ENCODE data around the gene NLRP4. TPM values are rescaled to one million over a fixed set of nuclear protein-coding genes. Genes with fewer than 3 reads are reported as not detected.
"Not testable (repeated sequence)": the region's sequence is repeated elsewhere in the genome, so short reads cannot be mapped to it uniquely, and the experiment has no call there.

The NLRP4 gene
- polyA plus RNA-seq, 4 donors, result not detected

GRCh38 chr19:55870736-55871135, 34.4 kb downstream of the NLRP4 start:
- DNase-seq (ENCODE audit: low read depth in 4 of 4, low spot score in 3 of 4), result no peak

DNA sequence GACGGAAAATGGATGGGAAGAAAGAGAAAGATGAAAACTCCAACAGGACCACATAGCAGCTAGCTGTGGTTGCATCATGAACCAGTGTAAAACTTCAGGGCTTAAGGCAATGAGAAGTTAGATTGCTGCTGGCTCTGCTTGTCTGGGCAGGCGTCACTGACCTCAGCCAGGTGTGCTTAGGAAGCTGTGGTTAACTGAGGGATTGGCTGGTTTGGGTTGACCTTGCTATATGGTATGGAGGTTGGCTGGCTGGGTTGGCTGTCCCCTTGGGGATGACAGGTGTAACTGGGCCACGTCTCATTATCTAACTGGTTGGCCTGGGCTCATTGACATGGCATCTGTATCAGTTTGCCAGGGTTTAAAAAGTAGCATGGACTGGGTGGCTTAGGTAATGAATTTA, 40.9 kb downstream of the NLRP4 start:
- no peak for DNase-seq (ENCODE audit: low read depth in 4 of 4, low spot score in 3 of 4)

DNA sequence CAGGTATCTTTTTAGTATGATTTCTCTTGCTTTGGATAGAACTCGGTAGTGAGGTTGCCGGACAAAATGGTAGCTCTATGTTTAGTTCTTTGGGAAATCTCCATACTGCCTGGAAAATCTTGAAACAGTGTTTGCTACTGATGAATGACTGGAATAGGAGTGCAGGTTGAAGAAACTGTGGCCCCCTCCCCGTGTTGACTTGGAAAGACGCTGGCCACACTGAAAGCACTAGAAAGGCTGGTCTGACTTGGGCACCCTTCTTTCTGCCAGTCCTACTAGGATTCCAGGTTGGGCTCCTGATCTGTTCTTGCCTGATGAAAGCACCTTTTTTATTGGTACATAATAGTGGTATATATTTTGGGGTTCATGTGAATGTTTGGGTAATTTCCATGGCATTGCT, 46.3 kb downstream of the NLRP4 start:
- no peak for DNase-seq (ENCODE audit: low read depth in 4 of 4, low spot score in 3 of 4)

DNA sequence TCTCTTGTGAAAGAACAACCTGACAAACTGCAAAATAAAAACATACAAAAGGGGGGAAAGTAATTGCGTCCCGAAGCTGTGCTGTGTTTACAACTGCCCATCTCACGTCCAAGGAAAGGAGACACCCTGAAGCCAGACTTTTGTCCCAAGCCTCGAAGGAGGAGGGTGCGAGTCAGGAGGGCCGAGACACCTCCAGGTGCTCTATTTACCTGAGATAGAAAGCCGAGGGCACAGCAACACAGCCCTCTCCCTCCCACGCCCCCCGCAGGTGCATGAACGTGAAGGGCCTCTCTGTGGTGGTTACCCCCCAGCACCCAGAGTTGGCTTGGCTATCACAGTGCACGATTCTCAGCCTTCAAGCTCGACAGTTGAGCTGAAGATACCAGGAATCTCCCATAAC, 62.6 kb downstream of the NLRP4 start:
- no peak for DNase-seq (ENCODE audit: low read depth in 4 of 4, low spot score in 3 of 4)

DNA sequence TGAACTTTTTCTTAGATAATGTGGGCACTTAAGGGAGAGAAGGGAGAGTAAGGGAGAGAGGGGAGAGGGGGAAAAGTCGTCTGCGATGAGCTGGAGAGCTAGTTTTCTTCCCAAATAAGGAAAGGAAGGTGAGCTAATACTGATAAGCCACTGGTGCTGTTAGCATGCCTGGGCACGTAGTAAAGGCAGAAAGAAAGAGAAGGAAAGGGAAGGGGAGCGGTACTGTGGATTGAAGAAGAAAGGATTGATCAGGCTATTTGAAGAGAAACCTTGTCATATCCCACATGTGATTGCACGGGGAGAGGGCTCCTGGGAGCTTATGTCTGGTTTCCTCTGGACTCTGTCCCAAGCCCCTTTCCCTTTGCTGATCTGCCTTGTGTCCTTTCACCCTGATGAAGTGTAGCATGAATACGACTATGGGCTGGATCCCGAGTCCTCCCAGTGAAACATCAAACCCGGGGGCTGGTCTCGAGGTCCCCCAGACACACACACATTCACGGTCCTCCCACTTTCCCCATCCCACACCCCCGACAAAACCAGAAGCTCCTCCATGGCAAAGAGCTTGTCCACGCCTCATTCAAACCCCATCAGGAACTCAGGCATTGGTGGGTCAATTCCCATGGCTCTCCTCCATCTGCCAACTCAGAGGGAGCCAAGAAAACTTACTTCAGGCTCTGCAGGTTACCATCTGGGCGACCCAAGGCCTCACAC, 65.2 kb downstream of the NLRP4 start:
- no peak for DNase-seq (ENCODE audit: low read depth in 4 of 4, low spot score in 3 of 4)

DNA sequence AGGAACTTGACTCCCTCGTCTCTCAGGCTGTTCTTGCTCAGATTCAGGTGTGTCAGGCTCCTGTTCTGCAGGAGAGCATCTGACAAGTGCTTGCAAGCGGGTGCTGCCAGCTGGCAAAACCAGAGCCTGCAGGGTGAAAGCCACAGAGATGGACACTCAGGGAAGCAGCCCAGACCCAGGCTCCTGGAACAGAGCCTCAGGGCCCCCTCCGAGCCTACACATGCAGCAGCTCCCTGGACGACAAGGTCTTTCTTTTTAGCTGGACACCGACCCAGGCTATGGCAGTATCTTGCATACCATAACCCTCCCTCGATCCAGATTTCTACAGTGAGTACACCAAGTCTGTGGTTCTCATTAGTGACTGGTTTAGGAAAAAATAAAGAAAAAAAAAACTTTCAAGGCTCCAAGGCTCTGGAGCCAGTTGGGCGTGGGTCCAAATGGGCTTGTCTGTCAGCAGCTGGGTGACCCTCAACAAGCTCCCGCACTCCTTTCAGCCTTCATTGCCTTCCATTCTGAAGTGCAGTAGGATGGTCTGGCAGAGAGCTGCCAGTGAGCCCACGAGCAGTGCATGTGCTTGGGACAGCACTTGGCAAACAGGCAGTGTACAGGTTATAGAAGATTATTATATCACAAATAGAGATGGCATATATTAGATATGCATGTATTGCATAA, 65.9 kb downstream of the NLRP4 start:
- DNase-seq (ENCODE audit: low read depth in 4 of 4, low spot score in 3 of 4), result no peak

GRCh38 chr19:55907286-55907685, 70.9 kb downstream of the NLRP4 start:
- DNase-seq (ENCODE audit: low read depth in 4 of 4, low spot score in 3 of 4), result no peak

- DNase-seq (ENCODE audit: low read depth in 4 of 4, low spot score in 3 of 4), result no peak
Measured at GRCh38 chr19:55907746-55908145, 71.4 kb downstream of the NLRP4 start.

GRCh38 chr19:55909801-55910200, 73.5 kb downstream of the NLRP4 start:
- no peak for DNase-seq (ENCODE audit: low read depth in 4 of 4, low spot score in 3 of 4)

- no peak for DNase-seq (ENCODE audit: low read depth in 4 of 4, low spot score in 3 of 4)
Measured at GRCh38 chr19:55912916-55913315, 76.6 kb downstream of the NLRP4 start.

- DNase-seq (ENCODE audit: low read depth in 4 of 4, low spot score in 3 of 4), result no peak
Measured at GRCh38 chr19:55913643-55914268, 77.4 kb downstream of the NLRP4 start.

DNA sequence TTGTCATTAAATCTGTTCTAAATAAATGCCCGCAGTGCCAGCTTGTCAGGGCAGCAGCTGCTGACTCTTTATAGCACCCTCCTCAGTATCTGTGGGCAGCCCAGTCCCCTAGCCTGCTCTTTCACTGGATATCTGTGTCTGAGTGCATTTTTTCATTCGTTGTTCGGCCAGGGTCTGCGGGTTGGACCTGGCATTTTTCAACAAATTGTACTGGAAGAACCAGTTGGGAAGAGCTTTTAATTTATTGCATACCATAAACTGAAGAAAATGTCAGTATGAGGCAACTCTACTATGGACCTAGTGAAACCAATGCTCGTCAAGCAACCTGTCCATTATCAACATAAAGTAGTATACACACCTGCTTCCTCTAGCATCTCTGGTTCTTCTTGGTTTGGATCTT, 87.2 kb downstream of the NLRP4 start:
- no peak for DNase-seq (ENCODE audit: low read depth in 4 of 4, low spot score in 3 of 4)

DNA sequence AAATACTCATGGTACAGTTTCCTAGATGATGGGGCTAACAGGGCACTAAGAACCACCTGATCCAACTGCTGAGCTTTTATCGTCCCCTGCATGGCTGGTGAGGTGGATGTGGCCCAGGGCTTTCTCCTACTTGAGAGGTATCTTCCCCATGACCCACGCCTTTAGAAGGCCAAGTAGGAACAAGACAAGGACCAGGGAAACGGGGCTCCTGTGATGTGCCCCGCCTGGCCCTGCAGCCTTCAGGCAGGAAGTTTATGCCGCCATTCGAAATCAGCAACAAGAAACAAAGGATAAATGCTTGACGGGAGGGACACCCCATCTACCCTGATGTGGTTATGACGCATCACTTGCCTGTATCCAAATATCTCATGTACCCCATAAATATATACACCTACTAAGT, 91.7 kb downstream of the NLRP4 start:
- no peak for DNase-seq (ENCODE audit: low read depth in 4 of 4, low spot score in 3 of 4)

DNA sequence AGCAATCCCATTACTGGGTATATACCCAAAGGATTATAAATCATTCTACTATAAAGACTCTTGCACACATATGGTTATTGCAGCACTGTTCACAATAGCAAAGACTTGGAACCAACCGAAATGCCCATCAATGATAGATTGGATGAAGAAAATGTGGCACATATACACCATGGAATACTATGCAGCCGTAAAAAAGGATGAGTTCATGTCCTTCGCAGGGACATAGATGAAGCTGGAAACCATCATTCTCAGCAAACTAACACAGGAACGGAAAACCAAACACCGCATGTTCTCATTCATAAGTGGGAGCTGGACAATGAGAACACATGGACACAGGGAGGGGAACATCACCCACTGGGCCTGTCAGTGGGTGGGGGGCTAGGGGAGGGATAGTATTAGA, 92.9 kb downstream of the NLRP4 start:
- not testable (repeated sequence) for DNase-seq (ENCODE audit: low read depth in 4 of 4, low spot score in 3 of 4)

- DNase-seq (ENCODE audit: low read depth in 4 of 4, low spot score in 3 of 4), result no peak
Measured at GRCh38 chr19:55930996-55931515, 94.7 kb downstream of the NLRP4 start.

Other genes starting within 250 kb of the NLRP4 start
- 10 to 100 TPM; 19.6 to 23.0 (median 20.3) TPM for gene FIZ1, start 237.0 kb upstream of the NLRP4 start, polyA plus RNA-seq (ENCODE audit: insufficient read length in 4 of 4)
- 10 to 100 TPM in 1 of 4 donors, 1 to 10 TPM in 3; 7.7 to 12.0 (median 8.8) TPM for gene ZNF524, start 236.3 kb upstream of the NLRP4 start, polyA plus RNA-seq (ENCODE audit: insufficient read length in 4 of 4)
- 10 to 100 TPM in 1 of 4 donors, 1 to 10 TPM in 3; 7.3 to 12.7 (median 7.8) TPM for gene ZNF865, start 230.9 kb upstream of the NLRP4 start, polyA plus RNA-seq (ENCODE audit: insufficient read length in 4 of 4)
- 10 to 100 TPM in 3 of 4 donors, 1 to 10 TPM in 1; 9.2 to 13.5 (median 11.2) TPM for gene ZNF784, start 212.0 kb upstream of the NLRP4 start, polyA plus RNA-seq (ENCODE audit: insufficient read length in 4 of 4)
- gene ZNF580, start 195.5 kb upstream of the NLRP4 start, polyA plus RNA-seq (ENCODE audit: insufficient read length in 4 of 4), result 10 to 100 TPM; 37.9 to 49.7 (median 43.6) TPM
- 10 to 100 TPM; 24.0 to 35.7 (median 25.6) TPM for gene ZNF581, start 192.9 kb upstream of the NLRP4 start, polyA plus RNA-seq (ENCODE audit: insufficient read length in 4 of 4)
- 10 to 100 TPM; 19.5 to 26.7 (median 21.3) TPM for gene CCDC106, start 188.3 kb upstream of the NLRP4 start, polyA plus RNA-seq (ENCODE audit: insufficient read length in 4 of 4)
- 100 to 1,000 TPM; 178 to 218 (median 182) TPM for gene U2AF2, start 181.5 kb upstream of the NLRP4 start, polyA plus RNA-seq (ENCODE audit: insufficient read length in 4 of 4)
- gene EPN1, start 161.3 kb upstream of the NLRP4 start, polyA plus RNA-seq (ENCODE audit: insufficient read length in 4 of 4), result 100 to 1,000 TPM in 3 of 4 donors, 10 to 100 TPM in 1; 90.2 to 163 (median 102) TPM
- gene NLRP9, start 98.1 kb upstream of the NLRP4 start, polyA plus RNA-seq (ENCODE audit: insufficient read length in 4 of 4), result under 1 TPM in 1 of 4 donors, not detected in 3; 0.05 TPM
- under 1 TPM in 1 of 4 donors, not detected in 3; 0.10 TPM for gene RFPL4A, start 77.4 kb upstream of the NLRP4 start, polyA plus RNA-seq (ENCODE audit: insufficient read length in 4 of 4)
- under 1 TPM in 1 of 4 donors, not detected in 3; 0.30 TPM for gene RFPL4AL1, start 67.4 kb upstream of the NLRP4 start, polyA plus RNA-seq (ENCODE audit: insufficient read length in 4 of 4)
- under 1 TPM; 0.07 to 0.22 (median 0.16) TPM for gene NLRP11, start 4.5 kb upstream of the NLRP4 start, polyA plus RNA-seq (ENCODE audit: insufficient read length in 4 of 4)
- not detected for gene NLRP13, start 95.8 kb downstream of the NLRP4 start, polyA plus RNA-seq (ENCODE audit: insufficient read length in 4 of 4)
- gene NLRP8, start 111.3 kb downstream of the NLRP4 start, polyA plus RNA-seq (ENCODE audit: insufficient read length in 4 of 4), result under 1 TPM in 1 of 4 donors, not detected in 3; 0.03 TPM
- gene NLRP5, start 150.2 kb downstream of the NLRP4 start, polyA plus RNA-seq (ENCODE audit: insufficient read length in 4 of 4), result under 1 TPM in 1 of 4 donors, not detected in 3; 0.06 TPM